Measurements from ENCODE around the gene ALG9.

Gene ALG9

GRCh38 chr11:111762981-111763643 is 108.3 kb downstream of the ALG9 start:
- no peak for DNase-seq (ENCODE audit: low read depth)
- TF ChIP-seq CTCF (IDR thresholded peaks at IDR 0.05; ENCODE audit: control insufficient read depth, extremely low read depth, insufficient read depth) = no peak
- no peak overlapping the region for H3K4me3 ChIP-seq (ENCODE audit: low read depth, low read length)

DNA sequence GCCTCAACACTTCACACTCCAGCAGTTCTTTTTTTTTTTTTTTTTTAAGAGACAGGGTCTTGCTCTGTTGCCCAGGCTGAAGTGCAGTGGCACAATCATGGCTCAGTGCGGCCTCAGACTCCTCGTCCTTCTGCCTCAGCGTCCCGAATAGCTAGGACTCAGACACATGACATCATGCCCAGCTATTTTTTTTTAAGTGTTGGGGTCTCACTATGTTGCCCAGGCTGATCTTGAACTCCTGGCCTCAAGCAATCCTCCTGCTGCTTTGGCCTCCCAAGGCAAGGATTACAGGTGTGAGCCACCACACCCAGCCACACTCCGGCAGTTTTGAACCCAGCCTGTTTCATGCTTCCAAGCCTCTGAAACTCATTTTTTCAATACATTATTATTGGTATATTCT is 108.9 kb downstream of the ALG9 start:
- no peak for TF ChIP-seq CTCF (IDR thresholded peaks at IDR 0.05; ENCODE audit: control insufficient read depth, extremely low read depth, insufficient read depth)
- no peak overlapping the region for H3K4me3 ChIP-seq (ENCODE audit: low read depth, low read length)

DNA sequence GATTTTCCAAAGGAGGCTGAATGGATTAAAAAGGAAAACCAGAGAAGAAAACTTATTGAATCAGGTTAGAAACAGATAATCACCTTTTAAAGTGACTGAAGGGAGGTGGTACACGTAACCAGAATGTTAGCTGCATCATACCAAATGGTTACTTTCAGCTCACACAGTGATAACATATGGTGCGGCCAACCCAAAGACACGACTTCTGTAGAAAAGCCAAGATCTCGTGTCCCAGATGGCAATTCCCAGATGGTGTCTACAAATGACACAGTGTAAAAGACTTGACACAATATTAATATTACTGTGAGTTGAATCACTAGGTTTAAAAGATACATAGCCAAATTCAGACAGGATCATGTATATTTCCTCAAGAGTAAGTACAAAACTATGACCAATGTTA is 110.3 kb downstream of the ALG9 start:
- no peak for TF ChIP-seq CTCF (IDR thresholded peaks at IDR 0.05; ENCODE audit: control insufficient read depth, extremely low read depth, insufficient read depth)
- H3K4me3 ChIP-seq (ENCODE audit: low read depth, low read length) = no peak overlapping the region
- DNase-seq (ENCODE audit: low read depth) = no peak

More for the DNA sequence above, 108.9 kb downstream of the ALG9 start:
- no peak for DNase-seq (ENCODE audit: low read depth)

DNA sequence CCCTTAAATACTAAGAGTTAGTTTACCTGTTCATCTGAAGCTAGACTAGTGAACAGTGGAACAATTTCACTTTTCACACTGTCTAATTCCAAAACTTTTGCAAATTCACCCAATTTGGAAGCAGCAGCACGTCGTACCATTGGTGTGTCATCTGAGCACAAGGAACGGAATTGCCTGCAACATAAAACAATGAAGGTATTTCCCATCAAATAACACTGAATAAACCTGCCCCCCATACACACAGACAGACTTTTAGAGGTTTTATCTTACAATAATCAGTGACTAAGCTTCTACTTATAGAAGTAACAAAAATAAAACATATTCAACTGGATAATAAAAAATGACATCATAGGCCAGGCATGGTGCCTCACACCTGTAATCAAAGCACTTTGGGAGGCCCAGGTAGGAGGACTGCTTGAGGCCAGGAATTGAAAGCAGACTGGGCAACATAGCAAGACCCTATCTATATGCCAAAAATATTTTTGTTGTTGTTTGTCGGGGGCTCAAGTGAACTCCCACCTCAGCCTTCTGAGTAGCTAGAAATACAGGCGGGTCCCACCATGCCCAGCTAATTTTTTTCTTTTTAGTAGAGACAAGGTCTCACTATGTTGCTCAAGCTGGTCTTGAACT is 111.5 kb downstream of the ALG9 start:
- DNase-seq (ENCODE audit: low read depth) = no peak
- no peak for TF ChIP-seq CTCF (IDR thresholded peaks at IDR 0.05; ENCODE audit: control insufficient read depth, extremely low read depth, insufficient read depth)

GRCh38 chr11:111759376-111759775 is 112.0 kb downstream of the ALG9 start:
- TF ChIP-seq CTCF (IDR thresholded peaks at IDR 0.05; ENCODE audit: control insufficient read depth, extremely low read depth, insufficient read depth) = no peak
- H3K4me3 ChIP-seq (ENCODE audit: low read depth, low read length) = no peak overlapping the region
- no peak for DNase-seq (ENCODE audit: low read depth)

More for the DNA sequence above, 111.5 kb downstream of the ALG9 start:
- H3K4me3 ChIP-seq (ENCODE audit: low read depth, low read length) = no peak overlapping the region

DNA sequence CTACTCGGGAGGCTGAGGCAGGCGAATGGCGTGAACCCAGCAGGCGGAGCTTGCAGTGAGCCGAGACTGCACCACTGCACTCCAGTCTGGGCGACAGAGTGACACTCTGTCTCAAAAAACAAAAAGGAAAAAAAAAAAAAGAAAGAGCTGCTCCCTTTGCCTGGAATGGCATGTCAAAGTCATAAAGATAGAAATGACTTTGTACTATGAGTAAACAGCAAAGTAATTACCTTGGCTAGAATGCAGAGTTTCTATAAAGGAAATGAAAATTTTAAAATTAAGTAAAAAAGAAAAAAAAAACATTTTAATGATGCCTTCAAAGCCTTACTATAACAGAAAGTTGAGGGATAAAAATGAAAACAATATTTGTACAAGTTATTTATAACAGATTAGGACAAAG is 115.3 kb downstream of the ALG9 start:
- TF ChIP-seq CTCF (IDR thresholded peaks at IDR 0.05; ENCODE audit: control insufficient read depth, extremely low read depth, insufficient read depth) = no peak
- DNase-seq (ENCODE audit: low read depth) = no peak
- no peak overlapping the region for H3K4me3 ChIP-seq (ENCODE audit: low read depth, low read length)

DNA sequence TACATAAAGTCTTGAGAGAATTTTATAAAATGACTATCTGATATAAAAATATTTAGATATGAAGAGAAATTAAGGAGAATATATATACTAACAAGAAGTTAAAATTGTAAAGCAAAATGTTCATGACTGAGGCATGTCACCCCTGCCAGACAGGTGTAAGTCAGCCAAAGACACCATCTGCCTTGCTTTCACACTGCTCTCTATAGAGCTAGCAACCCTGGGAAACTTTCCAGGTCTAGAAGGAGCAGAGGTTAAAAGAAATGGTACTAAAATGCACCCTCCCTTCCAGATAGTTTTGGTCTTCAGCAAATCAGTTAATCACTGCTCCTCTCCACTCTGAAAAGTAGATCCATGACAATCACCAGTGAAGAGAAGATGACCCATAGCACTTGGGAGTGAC is 121.7 kb downstream of the ALG9 start:
- no peak for TF ChIP-seq CTCF (IDR thresholded peaks at IDR 0.05; ENCODE audit: control insufficient read depth, extremely low read depth, insufficient read depth)
- DNase-seq (ENCODE audit: low read depth) = no peak
- no peak overlapping the region for H3K4me3 ChIP-seq (ENCODE audit: low read depth, low read length)
